Loucy (cell line): ENCODE data around the gene SORBS1.

Experiments
- CTCF ChIP-seq: fragments of 200-600 bp; sonication (generic); conservative IDR thresholded peaks from 2 replicates; pipeline ENCODE4 v1.5.1; 2014; ENCODE audit warnings: mild to moderate bottlenecking, antibody characterized with exemption, low read length
- EZH2phosphoT487 ChIP-seq: fragments of 200-600 bp; IDR thresholded peaks from 2 replicates; pipeline ENCODE4 v1.6.1; 2018; ENCODE audit warnings: antibody characterized with exemption, mild to moderate bottlenecking, moderate library complexity, borderline replicate concordance

GRCh38 chr10:95462740-95463667 lies 98.2 kb downstream of the SORBS1 start:
- no peak for TF ChIP-seq CTCF
- no peak for TF ChIP-seq EZH2phosphoT487
